ENCODE data around the gene IVD. TPM values are rescaled to one million over a fixed set of nuclear protein-coding genes. Genes with fewer than 3 reads are reported as not detected.

IVD gene
- polyA plus RNA-seq, 1 experiment = 63.9 TPM

DNA sequence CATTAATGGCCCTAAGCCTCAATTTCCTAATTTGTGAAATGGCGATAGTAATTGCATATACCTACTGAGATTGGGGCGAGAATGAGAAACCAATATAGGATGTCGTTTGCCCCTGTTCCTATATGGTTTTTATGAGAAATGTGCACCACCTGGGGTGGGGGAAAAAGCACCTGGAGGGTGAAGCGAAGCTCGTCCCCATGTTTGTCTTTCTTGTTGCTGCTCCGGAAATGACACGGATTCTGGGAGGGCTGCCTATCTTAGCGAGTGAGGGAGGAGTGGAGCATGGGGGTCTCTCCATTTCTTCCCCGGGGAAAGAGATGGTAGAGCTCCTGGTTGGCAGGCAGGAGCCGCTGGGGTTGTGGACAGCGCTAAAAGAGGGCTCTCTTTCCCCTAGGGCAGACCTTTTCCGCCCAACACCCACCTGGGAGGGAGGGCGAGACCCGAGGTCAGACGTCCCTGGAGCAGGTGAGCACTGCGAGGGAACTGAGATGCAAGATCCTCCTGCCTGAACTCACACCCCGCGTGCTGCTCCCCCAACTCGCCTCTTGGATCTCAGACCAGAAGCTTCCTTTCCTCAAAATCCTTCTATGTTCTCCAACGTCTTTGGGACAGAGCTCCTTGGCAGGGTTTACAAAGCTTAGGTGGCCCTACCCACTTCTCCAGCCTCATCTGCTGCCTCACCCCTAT, 29.6 kb downstream of the IVD start:
- Histone ChIP-seq H3K27me3 (ENCODE audit: control insufficient read depth, insufficient read depth, low read length) (peaks cover 38% of the 10 kb centered on the region), H3K36me3 (ENCODE audit: control insufficient read depth, insufficient read depth, low read length) (no peaks in the 10 kb centered on the region), H3K4me3 (ENCODE audit: low read depth, low read length) (no peak overlapping the region)
- no peak for DNase-seq (ENCODE audit: low read depth)
- TF ChIP-seq, protein P1, sequence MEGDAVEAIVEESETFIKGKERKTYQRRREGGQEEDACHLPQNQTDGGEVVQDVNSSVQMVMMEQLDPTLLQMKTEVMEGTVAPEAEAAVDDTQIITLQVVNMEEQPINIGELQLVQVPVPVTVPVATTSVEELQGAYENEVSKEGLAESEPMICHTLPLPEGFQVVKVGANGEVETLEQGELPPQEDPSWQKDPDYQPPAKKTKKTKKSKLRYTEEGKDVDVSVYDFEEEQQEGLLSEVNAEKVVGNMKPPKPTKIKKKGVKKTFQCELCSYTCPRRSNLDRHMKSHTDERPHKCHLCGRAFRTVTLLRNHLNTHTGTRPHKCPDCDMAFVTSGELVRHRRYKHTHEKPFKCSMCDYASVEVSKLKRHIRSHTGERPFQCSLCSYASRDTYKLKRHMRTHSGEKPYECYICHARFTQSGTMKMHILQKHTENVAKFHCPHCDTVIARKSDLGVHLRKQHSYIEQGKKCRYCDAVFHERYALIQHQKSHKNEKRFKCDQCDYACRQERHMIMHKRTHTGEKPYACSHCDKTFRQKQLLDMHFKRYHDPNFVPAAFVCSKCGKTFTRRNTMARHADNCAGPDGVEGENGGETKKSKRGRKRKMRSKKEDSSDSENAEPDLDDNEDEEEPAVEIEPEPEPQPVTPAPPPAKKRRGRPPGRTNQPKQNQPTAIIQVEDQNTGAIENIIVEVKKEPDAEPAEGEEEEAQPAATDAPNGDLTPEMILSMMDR (IDR thresholded peaks at IDR 0.05; ENCODE audit: insufficient read depth, low read depth, low read length) = no peak
- CTCF ChIA-PET = interaction anchor here (0.6 to 2.3 kb wide), 7 partner anchors 11 to 529 kb away, joined by 3 to 7 read pairs (median 4); no protein-coding TSS in a partner anchor
- POLR2A ChIA-PET = no interaction called here

- Histone ChIP-seq H3K36me3 (ENCODE audit: control insufficient read depth, insufficient read depth, low read length) (no peaks in the 10 kb centered on the region), H3K27me3 (ENCODE audit: control insufficient read depth, insufficient read depth, low read length) (peaks cover 38% of the 10 kb centered on the region), H3K4me3 (ENCODE audit: low read depth, low read length) (no peak overlapping the region; the same call in 1 of the 2 replicates)
- CTCF ChIA-PET = interaction anchor here (0.7 to 2.3 kb wide), 7 partner anchors 10 to 161 kb away, joined by 3 to 7 read pairs (median 4); no protein-coding TSS in a partner anchor
- TF ChIP-seq, protein P1 (IDR thresholded peaks at IDR 0.05; ENCODE audit: insufficient read depth, low read depth, low read length) = no peak
- POLR2A ChIA-PET = no interaction called here
- no peak for DNase-seq (ENCODE audit: low read depth)
These were observed 30.1 kb downstream of the IVD start for GRCh38 chr15:40435710-40436089.

DNA sequence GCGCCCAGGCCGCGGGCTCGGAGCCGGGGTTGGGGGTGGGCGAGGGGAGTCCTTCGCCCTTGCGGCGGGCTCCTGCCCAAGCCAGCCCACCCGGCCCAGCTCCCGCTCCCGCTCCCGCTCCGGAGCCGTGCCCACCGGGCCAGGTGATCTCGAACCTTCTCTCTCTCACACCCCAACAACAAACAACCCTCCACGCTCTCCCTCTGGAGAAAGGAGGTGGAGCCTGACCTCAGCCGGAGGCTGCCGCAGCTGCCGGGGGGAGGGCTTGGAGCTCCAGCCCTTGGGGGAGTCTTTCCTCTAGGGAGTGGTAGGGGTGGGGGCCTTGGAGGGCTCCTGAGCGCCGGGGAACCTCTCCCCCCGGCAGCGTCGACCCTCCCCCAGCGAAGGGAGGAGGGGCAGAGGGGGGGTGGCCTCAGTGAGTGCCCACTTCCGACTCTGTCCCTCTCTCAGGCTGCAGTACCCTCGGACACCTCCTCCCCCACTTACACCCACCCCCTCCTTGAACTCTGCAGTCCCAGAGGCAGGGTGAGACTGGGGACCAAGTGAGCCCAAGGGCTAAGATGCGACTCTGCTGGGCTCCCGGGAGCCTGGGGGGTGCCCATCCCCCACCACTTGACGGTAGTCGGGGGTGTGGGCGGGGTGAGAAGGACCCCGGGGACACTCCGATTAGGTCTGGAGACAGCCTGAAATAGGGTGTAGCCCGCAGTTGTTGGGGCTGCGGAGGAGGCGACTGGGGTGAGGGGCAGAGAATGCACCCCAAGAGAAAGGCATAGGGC, 30.7 kb downstream of the IVD start:
- TF ChIP-seq, protein P1 (IDR thresholded peaks at IDR 0.05; ENCODE audit: insufficient read depth, low read depth, low read length) = no peak
- POLR2A ChIA-PET = no interaction called here
- H3K36me3 ChIP-seq (ENCODE audit: control insufficient read depth, insufficient read depth, low read length) = no peaks in the 10 kb centered on the region
- CTCF ChIA-PET = interaction anchor here (1.6 to 2.3 kb wide), 5 partner anchors 12 to 162 kb away, joined by 3 to 7 read pairs (median 5); no protein-coding TSS in a partner anchor
- peak overlapping the region; percentile 33 for H3K4me3 ChIP-seq (ENCODE audit: low read depth, low read length)
- peaks cover 38% of the 10 kb centered on the region for H3K27me3 ChIP-seq (ENCODE audit: control insufficient read depth, insufficient read depth, low read length)
- DNase-seq (ENCODE audit: low read depth) = no peak

DNA sequence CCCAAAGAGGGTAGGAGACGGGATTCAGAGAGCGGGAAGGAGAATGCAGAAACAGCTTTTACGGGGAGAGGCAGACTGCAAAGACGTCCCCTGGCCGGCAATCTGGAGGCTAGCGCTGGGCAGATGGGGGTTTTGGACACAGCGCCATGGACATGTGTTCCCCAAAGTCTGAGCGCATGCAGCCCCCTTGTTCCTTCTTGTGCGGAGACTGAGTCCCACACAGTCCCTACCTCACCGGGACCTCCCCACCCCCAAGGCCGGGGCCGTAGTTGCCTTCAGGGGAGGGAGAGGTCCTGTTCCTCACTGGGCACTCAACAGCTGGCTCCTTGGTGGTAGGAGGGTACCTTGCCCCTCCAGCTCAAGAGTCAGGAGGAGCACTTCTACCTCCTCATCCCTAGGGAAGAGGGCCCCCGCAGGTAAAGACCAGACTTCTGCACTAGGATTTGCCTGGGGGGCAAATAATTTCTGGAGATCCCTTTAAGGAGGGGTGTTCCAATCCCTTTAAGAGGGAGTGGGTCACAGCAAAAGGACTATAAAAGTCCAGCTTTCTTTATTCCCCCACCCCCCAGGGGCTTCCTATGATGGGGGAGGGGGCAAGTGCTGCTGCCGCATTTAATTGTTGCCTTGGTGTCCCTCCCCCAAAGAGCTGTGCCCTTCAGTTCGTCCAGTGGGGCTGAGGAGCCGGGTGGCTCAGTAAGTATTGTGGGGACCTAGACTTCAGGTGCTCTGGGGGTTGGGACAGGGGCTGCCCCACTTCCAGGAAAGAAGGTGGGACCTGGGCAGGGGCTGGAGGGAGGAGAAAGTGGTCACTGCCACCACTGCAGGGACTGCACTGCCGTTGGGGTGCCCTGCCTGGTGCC, 31.5 kb downstream of the IVD start:
- Histone ChIP-seq H3K4me3 (ENCODE audit: low read depth, low read length) (no peak overlapping the region), H3K36me3 (ENCODE audit: control insufficient read depth, insufficient read depth, low read length) (no peaks in the 10 kb centered on the region), H3K27me3 (ENCODE audit: control insufficient read depth, insufficient read depth, low read length) (peaks cover 38% of the 10 kb centered on the region)
- TF ChIP-seq, protein P1 (IDR thresholded peaks at IDR 0.05; ENCODE audit: insufficient read depth, low read depth, low read length) = no peak
- no peak for DNase-seq (ENCODE audit: low read depth)
- ChIA-PET POLR2A (interaction anchor here (0.7 kb wide), 1 partner anchor 111 kb away, joined by 3 read pairs; no protein-coding TSS in a partner anchor), CTCF (interaction anchor here (1.3 to 1.9 kb wide), 3 partner anchors 16 to 158 kb away, joined by 3 to 4 read pairs (median 3); no protein-coding TSS in a partner anchor)
